ENCODE measurements around the gene CXCR4. TPM values are rescaled to one million over a fixed set of nuclear protein-coding genes. Genes with fewer than 3 reads are reported as not detected.
"Not testable (repeated sequence)": the region's sequence is repeated elsewhere in the genome, so short reads cannot be mapped to it uniquely, and the experiment has no call there.

CXCR4 gene
- polyA plus RNA-seq, 1 donor, result 30.0 TPM

- no peak for DNase-seq
Observed at GRCh38 chr2:136114382-136114781, 3.6 kb downstream of the CXCR4 start.

- DNase-seq, result no peak
Observed at GRCh38 chr2:136113209-136113971, 4.6 kb downstream of the CXCR4 start.

GRCh38 chr2:136112317-136113208, 5.4 kb downstream of the CXCR4 start:
- DNase-seq, result no peak

GRCh38 chr2:136111711-136112110, 6.2 kb downstream of the CXCR4 start:
- no peak for DNase-seq

- no peak for DNase-seq
Observed at GRCh38 chr2:136110526-136110925, 7.4 kb downstream of the CXCR4 start.

GRCh38 chr2:136108463-136108862, 9.5 kb downstream of the CXCR4 start:
- DNase-seq, result peak; percentile 48

- DNase-seq, result no peak
Observed at GRCh38 chr2:136107051-136108033, 10.6 kb downstream of the CXCR4 start.

- no peak for DNase-seq
Observed at GRCh38 chr2:136106505-136106904, 11.4 kb downstream of the CXCR4 start.

- DNase-seq, result no peak
Observed at GRCh38 chr2:136104977-136105376, 13.0 kb downstream of the CXCR4 start.

- DNase-seq, result no peak
Observed at GRCh38 chr2:136101042-136101441, 16.9 kb downstream of the CXCR4 start.

- DNase-seq, result no peak
Observed at GRCh38 chr2:136098441-136098840, 19.5 kb downstream of the CXCR4 start.

GRCh38 chr2:136093583-136093982, 24.4 kb downstream of the CXCR4 start:
- no peak for DNase-seq

GRCh38 chr2:136091899-136092298, 26.1 kb downstream of the CXCR4 start:
- DNase-seq, result no peak

GRCh38 chr2:136087901-136088460, 30.0 kb downstream of the CXCR4 start:
- not testable (repeated sequence) for DNase-seq

GRCh38 chr2:136086253-136087016, 31.5 kb downstream of the CXCR4 start:
- DNase-seq, result no peak

GRCh38 chr2:136085453-136086209, 32.3 kb downstream of the CXCR4 start:
- no peak for DNase-seq

GRCh38 chr2:136081582-136082210, 36.3 kb downstream of the CXCR4 start:
- no peak for DNase-seq

GRCh38 chr2:136080114-136080513, 37.8 kb downstream of the CXCR4 start:
- no peak for DNase-seq

- no peak for DNase-seq
Observed at GRCh38 chr2:136077107-136077506, 40.8 kb downstream of the CXCR4 start.

GRCh38 chr2:136075476-136075875, 42.5 kb downstream of the CXCR4 start:
- no peak for DNase-seq
